H9 (cell line): ENCODE measurements around the gene MYO1C. TPM values are rescaled to one million over a fixed set of nuclear protein-coding genes. Genes with fewer than 3 reads are reported as not detected.

ENCODE experiments used
- DNase-seq: peaks from one replicate; pipeline ENCODE4 v3.0.0-alpha.2; 2017
- H2AFZ ChIP-seq: one replicate; pipeline ENCODE4 v1.6.1; 2013; ENCODE audit warnings: mild to moderate bottlenecking, low read length, control low read depth, moderate library complexity
- H2AK5ac ChIP-seq: 2 replicates; pipeline ENCODE4 v1.6.1; 2013; ENCODE audit warnings: low read length, control low read depth, mixed read lengths; ENCODE audit not compliant: insufficient read length
- H2BK120ac ChIP-seq: one replicate; pipeline ENCODE4 v1.6.1; 2013; ENCODE audit warnings: low read depth, mild to moderate bottlenecking, low read length, control low read depth, inconsistent platforms; ENCODE audit not compliant: poor library complexity, severe bottlenecking
- H2BK12ac ChIP-seq: 2 replicates; pipeline ENCODE4 v1.6.1; 2013; ENCODE audit warnings: low read length, control low read depth, mixed read lengths, low read depth; ENCODE audit not compliant: insufficient read length
- H2BK15ac ChIP-seq: 2 replicates; pipeline ENCODE4 v1.6.1; 2013; ENCODE audit warnings: low read depth, low read length, control low read depth
- H2BK20ac ChIP-seq: one replicate; pipeline ENCODE4 v1.6.1; 2013; ENCODE audit warnings: low read depth, mild to moderate bottlenecking, low read length, control low read depth, inconsistent platforms; ENCODE audit not compliant: poor library complexity, severe bottlenecking
- H2BK5ac ChIP-seq: 2 replicates; pipeline ENCODE4 v1.6.1; 2013; ENCODE audit warnings: low read length, control low read depth, mixed read lengths; ENCODE audit not compliant: insufficient read length
- H3K14ac ChIP-seq: 2 replicates; pipeline ENCODE4 v1.6.1; 2013; ENCODE audit warnings: low read length, control low read depth; ENCODE audit not compliant: insufficient read depth
- H3K18ac ChIP-seq: 2 replicates; pipeline ENCODE4 v1.6.1; 2013; ENCODE audit warnings: low read depth, mild to moderate bottlenecking, mixed read lengths, low read length, control low read depth; ENCODE audit not compliant: insufficient read length
- H3K23ac ChIP-seq: 2 replicates; pipeline ENCODE4 v1.6.1; 2013; ENCODE audit warnings: low read length, control low read depth, mixed read lengths, low read depth; ENCODE audit not compliant: insufficient read length
- H3K23me2 ChIP-seq: 2 replicates; pipeline ENCODE4 v1.6.1; 2013; ENCODE audit warnings: low read depth, mild to moderate bottlenecking, mixed read lengths, low read length, control low read depth; ENCODE audit not compliant: insufficient read length, poor library complexity, severe bottlenecking
- H3K27ac ChIP-seq: 2 replicates; pipeline ENCODE4 v1.5.1; 2013; ENCODE audit warnings: low read length, control low read depth, mixed read lengths, low read depth; ENCODE audit not compliant: insufficient read length
- H3K27me3 ChIP-seq: 2 replicates; pipeline ENCODE4 v1.6.1; 2013; ENCODE audit warnings: low read length, control low read depth, inconsistent platforms; ENCODE audit not compliant: insufficient read depth
- H3K4ac ChIP-seq: 2 replicates; pipeline ENCODE4 v1.6.1; 2013; ENCODE audit warnings: low read depth, mild to moderate bottlenecking, control low read depth, inconsistent platforms, low read length, moderate library complexity
- H3K4me1 ChIP-seq: 2 replicates; pipeline ENCODE4 v1.6.1; 2013; ENCODE audit warnings: low read length, control low read depth, inconsistent platforms; ENCODE audit not compliant: insufficient read depth
- H3K4me2 ChIP-seq: 2 replicates; pipeline ENCODE4 v1.6.1; 2013; ENCODE audit warnings: low read length, control low read depth, mixed read lengths; ENCODE audit not compliant: insufficient read length, insufficient read depth
- H3K56ac ChIP-seq: 2 replicates; pipeline ENCODE4 v1.6.1; 2013; ENCODE audit warnings: low read depth, mild to moderate bottlenecking, mixed read lengths, low read length, control low read depth; ENCODE audit not compliant: insufficient read length
- H3K79me1 ChIP-seq: 2 replicates; pipeline ENCODE4 v1.6.1; 2013; ENCODE audit warnings: low read depth, mild to moderate bottlenecking, moderate library complexity, low read length, control low read depth, inconsistent platforms; ENCODE audit not compliant: insufficient read depth, poor library complexity, severe bottlenecking
- H3K79me2 ChIP-seq: 2 replicates; pipeline ENCODE4 v1.6.1; 2013; ENCODE audit warnings: low read length, control low read depth, inconsistent platforms; ENCODE audit not compliant: insufficient read depth
- H3K9ac ChIP-seq: 2 replicates; pipeline ENCODE4 v1.6.1; 2013; ENCODE audit warnings: low read length, control low read depth, mixed read lengths; ENCODE audit not compliant: insufficient read length; ENCODE audit errors: extremely low read depth
- H3K9me3 ChIP-seq: one replicate; pipeline ENCODE4 v1.6.1; 2013; ENCODE audit warnings: low read depth, low read length, inconsistent platforms; ENCODE audit not compliant: control insufficient read depth
- H3T11ph ChIP-seq: one replicate; pipeline ENCODE4 v1.6.1; 2013; ENCODE audit warnings: mild to moderate bottlenecking, low read length, control low read depth, inconsistent platforms
- H4K20me1 ChIP-seq: one replicate; pipeline ENCODE4 v1.6.1; 2013; ENCODE audit not compliant: control insufficient read depth, insufficient read length, insufficient read depth
- H4K5ac ChIP-seq: 2 replicates; pipeline ENCODE4 v1.6.1; 2013; ENCODE audit warnings: low read depth, mild to moderate bottlenecking, mixed read lengths, low read length, control low read depth; ENCODE audit not compliant: insufficient read length
- H4K8ac ChIP-seq: replicated peaks from 2 replicates; pipeline ENCODE4 v1.6.1; 2013; ENCODE audit warnings: low read length, control low read depth, mixed read lengths, low read depth; ENCODE audit not compliant: insufficient read length
- H4K91ac ChIP-seq: 2 replicates; pipeline ENCODE4 v1.6.1; 2013; ENCODE audit warnings: low read depth, mild to moderate bottlenecking, moderate library complexity, mixed read lengths, low read length, control low read depth; ENCODE audit not compliant: insufficient read length
- H3K27ac Mint-ChIP-seq, 3 experiments: 2 replicates in 2 of 3; 3 replicates in 1 of 3; pipeline ENCODE4 v1.8.0; 2020 to 2021; ENCODE audit warnings: mixed read lengths in 3 of 3, mild to moderate bottlenecking in 1 of 3, moderate library complexity in 1 of 3
- H3K27me3 Mint-ChIP-seq: 2 replicates; pipeline ENCODE4 v1.8.0; 2021; ENCODE audit warnings: low read depth, mild to moderate bottlenecking, moderate library complexity, mixed read lengths
- H3K36me3 Mint-ChIP-seq, 3 experiments: 2 replicates in 2 of 3; 3 replicates in 1 of 3; pipeline ENCODE4 v1.8.0; 2020 to 2021; ENCODE audit warnings: low read depth in 3 of 3, mixed read lengths in 3 of 3; ENCODE audit not compliant: insufficient read depth in 1 of 3
- H3K4me1 Mint-ChIP-seq, 2 experiments: 2 replicates each; pipeline ENCODE4 v1.8.0; 2020; ENCODE audit warnings: mixed read lengths in 2 of 2
- H3K4me3 Mint-ChIP-seq, 2 experiments: 2 replicates in 1 of 2; 3 replicates in 1 of 2; pipeline ENCODE4 v1.8.0; 2020 to 2021; ENCODE audit warnings: mild to moderate bottlenecking in 2 of 2, mixed read lengths in 2 of 2, moderate library complexity in 1 of 2
- H3K9me3 Mint-ChIP-seq, 2 experiments: 2 replicates in 1 of 2; 3 replicates in 1 of 2; pipeline ENCODE4 v1.8.0; 2020; ENCODE audit warnings: mild to moderate bottlenecking in 2 of 2, mixed read lengths in 2 of 2, moderate library complexity in 1 of 2
- CTCF ChIP-seq: fragments of 200-600 bp; sonication (generic); conservative IDR thresholded peaks from 3 replicates; pipeline ENCODE4 v1.8.0; 2021; ENCODE audit warnings: antibody characterized with exemption, mild to moderate bottlenecking
- WGBS: extraction: QIAGEN DNeasy Blood & Tissue Kit; methylation state at CpG from one replicate; pipeline ENCODE4 v1.1.7; 2013; ENCODE audit warnings: missing lambda C conversion rate, low lambda C conversion rate, mixed read lengths; ENCODE audit not compliant: insufficient read length; ENCODE audit errors: extremely low coverage; 5-methylcytosine and 5-hydroxymethylcytosine counted together
- total RNA-seq: library from RNA; stranded (reverse); gene quantifications from 2 replicates; pipeline ENCODE4 v1.2.1, GENCODE V29; 2021

MYO1C gene
- total RNA-seq, 1 experiment from 2014 or later: 86.5 TPM

GRCh38 chr17:1535737-1536136 lies 43.3 kb upstream of the MYO1C start:
- no peak overlapping the region for H3K9ac ChIP-seq
- H3K4me2 ChIP-seq: no peak overlapping the region
- H3K27me3 ChIP-seq: no peaks in the 10 kb centered on the region
- no peaks in the 10 kb centered on the region for H3K9me3 ChIP-seq
- H4K91ac ChIP-seq: no peak overlapping the region
- no peak overlapping the region for H2BK20ac ChIP-seq
- Mint-ChIP-seq H3K27ac (no peak overlapping the region), H3K4me1 (no peaks in the 10 kb centered on the region), H3K4me3 (no peak overlapping the region), H3K9me3 (no peaks in the 10 kb centered on the region), H3K36me3 (peaks cover 18 to 81% (median 46%) of the 10 kb centered on the region in 3 experiments; a peak in 6 of 7 replicates), H3K27me3 (no peaks in the 10 kb centered on the region)
- H3K56ac ChIP-seq: no peak overlapping the region
- no peak overlapping the region for H3T11ph ChIP-seq
- no CpG with 5 or more reads among the region's 4 CpGs for WGBS
- no peak overlapping the region for H2BK15ac ChIP-seq
- no peaks in the 10 kb centered on the region for H3K79me2 ChIP-seq
- H3K18ac ChIP-seq: no peak overlapping the region
- no peak overlapping the region for H2BK5ac ChIP-seq
- no peak overlapping the region for H2AK5ac ChIP-seq
- no peak overlapping the region for H4K5ac ChIP-seq
- H2BK120ac ChIP-seq: no peak overlapping the region
- H4K20me1 ChIP-seq: no peaks in the 10 kb centered on the region
- no peaks in the 10 kb centered on the region for H3K79me1 ChIP-seq
- no peak for DNase-seq
- no peaks in the 10 kb centered on the region for H3K23me2 ChIP-seq
- no peak overlapping the region for H3K27ac ChIP-seq
- H2BK12ac ChIP-seq: no peak overlapping the region
- H4K8ac ChIP-seq: no peak overlapping the region
- no peak overlapping the region for H3K14ac ChIP-seq
- H3K4ac ChIP-seq: no peak overlapping the region
- H3K23ac ChIP-seq: no peak overlapping the region
- H2AFZ ChIP-seq: no peak overlapping the region
- no peak for TF ChIP-seq CTCF
- H3K4me1 ChIP-seq: no peaks in the 10 kb centered on the region
